Measurements from ENCODE around the gene ABCF2.

Gene ABCF2

GRCh38 chr7:151195616-151196450 lies 31.2 kb downstream of the ABCF2 start:
- no peak for DNase-seq (ENCODE audit: low read depth in 2 of 3, low spot score in 2 of 3)

- DNase-seq (ENCODE audit: low read depth in 2 of 3, low spot score in 2 of 3) = no peak
Observed at GRCh38 chr7:151194188-151194587, 32.8 kb downstream of the ABCF2 start.

DNA sequence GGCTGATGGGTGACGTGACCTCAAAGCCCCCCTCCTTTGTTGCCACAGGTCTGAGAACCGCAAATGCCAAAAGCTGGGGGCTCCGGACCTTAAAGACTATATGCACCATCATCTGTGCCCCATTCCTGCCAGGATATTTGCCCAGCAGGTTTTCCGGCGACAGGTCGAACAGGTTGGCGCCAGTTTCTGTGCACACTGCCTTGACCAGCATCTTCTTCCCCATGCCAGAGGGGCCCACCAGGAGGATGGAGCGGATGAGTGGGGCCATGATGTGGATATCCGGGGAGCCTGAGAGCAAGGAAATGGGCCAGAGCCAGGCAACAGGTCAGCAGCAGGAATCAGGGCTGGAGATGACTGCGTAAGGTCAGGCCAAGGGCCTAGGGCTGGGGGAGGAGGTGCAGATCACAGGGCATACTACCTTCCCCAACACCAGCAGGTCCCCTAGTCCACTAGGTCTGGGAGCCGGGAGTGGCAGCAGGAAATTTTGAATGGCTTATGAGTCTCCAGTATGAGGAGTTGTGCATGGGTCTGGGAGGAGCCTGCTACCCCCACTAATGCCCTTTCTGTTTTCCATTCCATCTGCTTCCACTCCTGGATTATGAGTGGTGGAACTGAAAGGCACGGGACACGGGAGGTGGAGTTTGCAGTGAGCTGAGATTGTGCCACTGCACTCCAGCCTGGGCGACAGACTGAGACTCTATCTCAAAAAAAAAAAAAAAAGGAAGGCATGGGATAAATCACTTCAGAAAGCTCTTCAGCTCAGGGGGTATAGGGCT lies 33.6 kb downstream of the ABCF2 start:
- DNase-seq (ENCODE audit: low read depth in 2 of 3, low spot score in 2 of 3) = no peak

- DNase-seq (ENCODE audit: low read depth in 2 of 3, low spot score in 2 of 3) = no peak
Observed at GRCh38 chr7:151192002-151192539, 34.9 kb downstream of the ABCF2 start.

- DNase-seq (ENCODE audit: low read depth in 2 of 3, low spot score in 2 of 3) = no peak
Observed at GRCh38 chr7:151191544-151191943, 35.5 kb downstream of the ABCF2 start.

DNA sequence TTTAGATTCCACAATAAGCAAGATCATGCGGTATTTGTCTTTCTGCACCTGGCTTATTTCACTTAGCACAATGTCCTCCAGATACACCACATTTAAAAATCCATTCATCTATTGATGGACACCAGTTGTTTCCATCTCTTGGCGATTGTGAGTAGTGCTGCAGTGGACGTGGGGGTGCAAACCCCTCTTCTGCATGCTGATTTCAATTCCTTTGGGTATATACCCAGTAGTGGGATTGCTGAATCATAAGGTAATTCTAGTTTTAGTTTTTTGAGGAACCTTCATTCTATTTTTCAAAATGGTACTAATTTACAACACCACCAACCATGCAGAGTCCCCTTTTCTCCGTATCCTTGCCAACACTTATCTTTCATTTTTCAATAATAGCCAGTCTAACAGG lies 38.0 kb downstream of the ABCF2 start:
- no peak for DNase-seq (ENCODE audit: low read depth in 2 of 3, low spot score in 2 of 3)

- no peak for DNase-seq (ENCODE audit: low read depth in 2 of 3, low spot score in 2 of 3)
Observed at GRCh38 chr7:151188252-151188542, 38.8 kb downstream of the ABCF2 start.

- DNase-seq (ENCODE audit: low read depth in 2 of 3, low spot score in 2 of 3) = no peak
Observed at GRCh38 chr7:151187409-151188251, 39.4 kb downstream of the ABCF2 start.

DNA sequence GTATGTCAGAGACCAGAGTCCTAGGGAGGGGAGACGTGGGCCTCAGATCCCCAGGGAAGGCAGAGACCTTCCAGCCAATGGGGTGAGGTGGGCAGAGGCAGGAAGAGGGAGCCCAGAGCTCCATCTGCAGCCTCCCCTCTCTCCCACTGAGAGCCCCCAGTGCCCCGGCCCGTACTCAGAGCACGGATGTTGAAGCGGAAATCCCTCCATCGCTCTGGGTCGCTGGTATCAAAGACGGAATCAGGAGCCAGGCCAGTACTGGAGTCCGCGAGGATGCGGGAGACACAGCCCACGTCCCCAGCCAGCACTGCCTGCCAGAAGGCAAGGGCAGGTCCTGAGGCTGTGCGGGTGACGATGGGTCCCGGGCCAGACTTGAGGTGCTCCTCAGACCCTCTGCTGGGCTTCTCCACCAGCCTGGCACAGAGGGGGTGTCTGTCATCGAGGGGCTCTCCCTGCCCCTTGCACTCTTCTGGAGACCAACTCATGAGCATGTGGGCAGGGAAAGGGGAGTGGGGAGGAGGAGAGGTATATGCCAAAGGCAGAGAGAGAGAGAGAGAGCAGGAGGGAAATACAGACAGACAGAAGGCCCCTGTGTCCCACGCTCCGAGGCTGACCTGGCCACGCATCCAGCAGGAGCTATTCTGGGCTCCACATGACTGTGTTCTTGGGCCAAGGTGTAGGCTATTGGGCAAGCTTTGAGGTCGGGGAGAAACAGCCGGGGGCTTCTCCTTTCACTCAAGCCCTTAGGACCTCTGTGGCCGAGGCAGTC lies 40.2 kb downstream of the ABCF2 start, which contains the start of gene ASB10:
TSS of gene ASB10 (minus strand) at position 611 of the 769 bp plus-strand sequence. CDS start at position 491, 120 bp downstream.
- no peak for DNase-seq (ENCODE audit: low read depth in 2 of 3, low spot score in 2 of 3)

- no peak for DNase-seq (ENCODE audit: low read depth in 2 of 3, low spot score in 2 of 3)
Observed at GRCh38 chr7:151185762-151186639, 41.0 kb downstream of the ABCF2 start.

GRCh38 chr7:151181011-151181431 lies 46.0 kb downstream of the ABCF2 start:
- no peak for DNase-seq (ENCODE audit: low read depth in 2 of 3, low spot score in 2 of 3)

GRCh38 chr7:151179946-151180345 lies 47.1 kb downstream of the ABCF2 start:
- no peak for DNase-seq (ENCODE audit: low read depth in 2 of 3, low spot score in 2 of 3)

GRCh38 chr7:151179287-151179860 lies 47.6 kb downstream of the ABCF2 start:
- DNase-seq (ENCODE audit: low read depth in 2 of 3, low spot score in 2 of 3) = no peak

DNA sequence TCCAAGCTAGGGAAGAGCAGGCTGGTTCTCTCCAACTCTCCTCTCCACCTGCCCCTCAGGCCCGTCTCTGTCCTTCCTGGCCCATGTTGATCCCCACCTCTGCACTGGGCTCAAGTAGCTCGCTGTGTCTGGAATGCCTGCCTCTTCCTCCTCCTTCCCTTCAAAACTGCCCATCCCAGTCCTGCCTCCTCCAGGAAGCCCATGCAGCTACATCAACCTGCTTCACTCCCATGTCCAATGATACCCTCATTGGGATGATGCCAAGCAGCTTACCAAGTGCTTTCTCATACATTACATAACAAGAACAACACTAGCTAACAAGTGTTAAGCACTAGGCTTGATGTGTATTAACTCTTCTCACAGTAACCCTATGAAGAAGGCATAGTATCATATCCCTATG lies 48.2 kb downstream of the ABCF2 start:
- DNase-seq (ENCODE audit: low read depth in 2 of 3, low spot score in 2 of 3) = no peak

DNA sequence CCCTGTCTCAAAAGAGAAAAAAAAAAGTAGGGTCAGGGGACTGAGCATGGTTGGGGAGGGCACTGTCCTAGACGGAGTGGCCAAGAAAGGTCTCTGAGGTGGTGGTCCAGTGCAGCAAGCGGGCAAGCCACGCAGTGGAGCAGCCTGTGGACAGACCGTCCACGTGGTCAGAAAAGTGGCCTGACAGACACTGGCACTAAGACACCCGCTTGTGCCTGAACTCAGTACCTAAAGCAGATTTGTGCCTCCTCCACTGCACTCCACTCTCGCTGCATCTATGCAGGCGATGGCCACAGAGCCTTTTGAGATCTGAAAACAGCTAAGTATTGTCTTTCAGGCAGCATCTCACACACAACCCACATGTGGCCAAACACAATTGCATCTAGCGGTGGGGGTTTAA lies 48.8 kb downstream of the ABCF2 start:
- no peak for DNase-seq (ENCODE audit: low read depth in 2 of 3, low spot score in 2 of 3)

- DNase-seq (ENCODE audit: low read depth in 2 of 3, low spot score in 2 of 3) = no peak
Observed at GRCh38 chr7:151177310-151177709, 49.7 kb downstream of the ABCF2 start.

DNA sequence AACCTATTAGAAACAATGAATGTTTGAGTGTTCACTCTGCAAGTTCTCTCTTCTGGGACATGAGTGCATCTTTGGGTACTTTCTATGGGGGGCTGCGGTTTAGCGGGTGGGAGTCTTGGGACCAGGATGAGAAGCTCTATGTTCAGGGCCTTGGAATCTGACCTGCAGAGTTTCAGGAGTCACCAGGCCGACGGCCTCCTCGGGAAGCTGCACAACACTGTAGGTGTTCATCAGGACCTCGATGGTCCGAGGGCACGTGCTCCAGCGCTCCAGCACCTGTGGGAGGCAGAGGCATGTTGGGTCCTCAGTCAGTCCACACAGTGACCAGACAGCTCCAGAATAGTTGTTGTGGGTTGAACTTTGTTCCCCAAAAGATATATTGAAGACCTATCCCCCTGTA lies 50.6 kb downstream of the ABCF2 start:
- DNase-seq (ENCODE audit: low read depth in 2 of 3, low spot score in 2 of 3) = no peak

- no peak for DNase-seq (ENCODE audit: low read depth in 2 of 3, low spot score in 2 of 3)
Observed at GRCh38 chr7:151175793-151176311, 51.2 kb downstream of the ABCF2 start.

All from activated CD8-positive, alpha-beta memory T cell treated with anti-CD3 and anti-CD28 coated beads for 48 hours (primary cell).